Activated CD4-positive, CD25-positive, alpha-beta regulatory T cell treated with anti-CD3 and anti-CD28 coated beads, Interleukin-2, amount 50 U/mL, for 72 hours (primary cell): Measurements from ENCODE around the gene ALX1.
"Not testable (repeated sequence)": the region's sequence is repeated elsewhere in the genome, so short reads cannot be mapped to it uniquely, and the experiment has no call there.

Experiments
- DNase-seq: peaks from one replicate; pipeline ENCODE4 v3.0.0; 2021

ALX1 gene

GRCh38 chr12:85308374-85308773 lies 28.4 kb downstream of the ALX1 start:
- no peak for DNase-seq

GRCh38 chr12:85309125-85309566 lies 29.1 kb downstream of the ALX1 start:
- DNase-seq: no peak

DNA sequence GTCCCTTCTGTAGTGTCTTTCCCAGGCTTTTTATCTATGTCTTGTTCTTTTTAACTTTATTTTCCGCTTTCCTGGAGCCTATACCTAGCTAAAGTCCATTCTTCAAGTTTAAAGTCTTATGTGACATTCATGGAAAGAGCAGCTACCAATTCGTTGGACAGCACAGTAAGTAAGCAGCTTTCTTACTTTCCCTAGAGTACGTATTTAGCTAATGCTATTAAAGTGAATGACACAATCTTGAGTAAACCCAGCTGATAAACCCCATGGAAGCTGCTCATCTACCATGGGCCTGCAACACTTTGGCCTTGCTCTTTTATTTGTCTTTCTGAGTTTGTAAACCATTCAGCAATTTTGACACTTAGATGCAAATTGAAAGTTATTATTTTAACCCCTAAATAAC lies 30.0 kb downstream of the ALX1 start:
- no peak for DNase-seq

GRCh38 chr12:85310456-85311076 lies 30.5 kb downstream of the ALX1 start:
- no peak for DNase-seq

DNA sequence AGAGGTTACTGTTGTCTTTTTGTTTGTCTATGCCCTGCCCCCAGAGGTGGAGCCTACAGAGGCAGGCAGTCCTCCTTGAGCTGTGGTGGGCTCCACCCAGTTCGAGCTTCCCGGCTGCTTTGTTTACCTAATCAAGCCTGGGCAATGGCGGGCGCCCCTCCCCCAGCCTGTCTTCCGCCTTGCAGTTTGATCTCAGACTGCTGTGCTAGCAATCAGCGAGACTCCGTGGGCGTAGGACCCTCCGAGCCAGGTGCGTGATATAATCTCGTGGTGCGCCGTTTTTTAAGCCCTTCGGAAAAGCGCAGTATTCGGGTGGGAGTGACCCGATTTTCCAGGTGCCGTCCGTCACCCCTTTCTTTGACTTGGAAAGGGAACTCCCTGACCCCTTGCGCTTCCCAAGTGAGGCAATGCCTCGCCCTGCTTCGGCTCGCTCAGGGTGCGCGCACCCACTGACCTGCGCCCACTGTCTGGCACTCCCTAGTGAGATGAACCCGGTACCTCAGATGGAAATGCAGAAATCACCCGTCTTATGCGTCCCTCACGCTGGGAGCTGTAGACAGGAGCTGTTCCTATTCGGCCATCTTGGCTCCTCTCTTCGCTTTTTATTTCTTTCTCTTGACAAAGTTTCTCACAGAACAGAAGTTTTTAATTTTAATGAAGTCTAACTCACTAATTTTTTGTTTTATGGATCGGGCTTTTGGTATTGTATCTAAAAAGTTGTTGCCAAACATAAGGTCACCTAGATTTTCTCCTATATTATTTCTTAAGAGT lies 38.0 kb downstream of the ALX1 start:
- not testable (repeated sequence) for DNase-seq

- no peak for DNase-seq
Measured at GRCh38 chr12:85322715-85323114, 42.7 kb downstream of the ALX1 start.

GRCh38 chr12:85325442-85325841 lies 45.4 kb downstream of the ALX1 start:
- DNase-seq: no peak

GRCh38 chr12:85329913-85330312 lies 49.9 kb downstream of the ALX1 start:
- no peak for DNase-seq

DNA sequence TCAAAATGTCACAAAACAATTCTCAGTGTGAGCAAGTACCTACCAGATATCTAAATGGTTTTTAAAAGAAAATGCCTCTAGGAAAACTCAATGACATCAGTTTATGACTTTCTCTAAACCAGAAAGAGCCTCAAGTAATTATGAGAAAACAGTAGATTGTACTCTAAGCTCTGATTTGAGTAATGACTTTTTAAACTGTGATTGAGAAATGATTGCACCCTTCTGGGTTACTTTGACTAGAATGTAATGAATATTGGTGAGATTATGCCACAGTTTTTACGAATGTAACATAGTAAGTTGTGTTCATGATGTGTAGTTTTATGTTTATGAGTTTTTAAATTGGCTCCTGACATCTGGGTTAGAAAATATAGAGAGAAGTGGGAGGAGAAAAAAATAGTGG lies 68.8 kb downstream of the ALX1 start:
- no peak for DNase-seq

- no peak for DNase-seq
Measured at GRCh38 chr12:85350356-85350755, 70.3 kb downstream of the ALX1 start.
